ENCODE data around the gene PANX2.

Gene PANX2

DNA sequence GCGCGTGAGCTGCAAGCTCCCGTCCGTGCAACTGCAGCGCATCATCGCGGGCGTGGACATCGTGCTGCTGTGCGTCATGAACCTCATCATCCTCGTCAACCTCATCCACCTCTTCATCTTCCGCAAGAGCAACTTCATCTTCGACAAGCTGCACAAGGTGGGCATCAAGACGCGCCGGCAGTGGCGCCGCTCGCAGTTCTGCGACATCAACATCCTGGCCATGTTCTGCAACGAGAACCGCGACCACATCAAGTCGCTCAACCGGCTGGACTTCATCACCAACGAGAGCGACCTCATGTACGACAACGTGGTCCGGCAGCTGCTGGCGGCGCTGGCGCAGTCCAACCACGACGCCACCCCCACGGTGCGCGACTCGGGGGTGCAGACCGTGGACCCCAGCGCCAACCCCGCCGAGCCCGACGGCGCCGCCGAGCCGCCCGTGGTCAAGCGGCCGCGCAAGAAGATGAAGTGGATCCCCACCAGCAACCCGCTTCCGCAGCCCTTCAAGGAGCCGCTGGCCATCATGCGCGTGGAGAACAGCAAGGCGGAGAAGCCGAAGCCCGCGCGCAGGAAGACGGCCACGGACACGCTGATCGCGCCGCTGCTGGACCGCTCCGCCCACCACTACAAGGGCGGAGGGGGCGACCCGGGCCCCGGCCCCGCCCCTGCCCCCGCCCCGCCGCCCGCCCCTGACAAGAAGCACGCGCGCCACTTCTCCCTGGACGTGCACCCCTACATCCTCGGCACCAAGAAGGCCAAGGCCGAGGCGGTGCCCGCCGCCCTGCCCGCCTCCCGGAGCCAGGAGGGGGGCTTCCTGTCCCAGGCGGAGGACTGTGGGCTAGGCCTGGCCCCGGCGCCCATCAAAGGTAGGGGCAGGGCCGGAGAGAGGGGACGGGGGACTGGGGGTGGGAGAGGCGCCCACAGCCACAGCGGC, 7.3 kb downstream of the PANX2 start:
- Histone ChIP-seq H3K4me3 (ENCODE audit: low read depth in 1 of 2, low read length in 2 of 2) (no peak overlapping the region), H3K27ac (ENCODE audit: low read depth, low read length) (no peak overlapping the region), H3K9me3 (ENCODE audit: control insufficient read depth in 1 of 2, low read length in 2 of 2) (no peaks in the 10 kb centered on the region), H3K9ac (ENCODE audit: low read depth in 1 of 2, low read length in 2 of 2) (no peak overlapping the region), H3K4me1 (ENCODE audit: control insufficient read depth in 1 of 2, insufficient read depth in 2 of 2, low read length in 2 of 2) (peaks cover 4 to 6% of the 10 kb centered on the region in 2 donors), H3K27me3 (ENCODE audit: control insufficient read depth in 1 of 2, insufficient read depth in 2 of 2, low read length in 2 of 2) (peaks cover 0 to 7% of the 10 kb centered on the region in 2 donors), H3K36me3 (ENCODE audit: control insufficient read depth in 1 of 2, insufficient read depth in 2 of 2, low read length in 2 of 2) (no peaks in the 10 kb centered on the region)

DNA sequence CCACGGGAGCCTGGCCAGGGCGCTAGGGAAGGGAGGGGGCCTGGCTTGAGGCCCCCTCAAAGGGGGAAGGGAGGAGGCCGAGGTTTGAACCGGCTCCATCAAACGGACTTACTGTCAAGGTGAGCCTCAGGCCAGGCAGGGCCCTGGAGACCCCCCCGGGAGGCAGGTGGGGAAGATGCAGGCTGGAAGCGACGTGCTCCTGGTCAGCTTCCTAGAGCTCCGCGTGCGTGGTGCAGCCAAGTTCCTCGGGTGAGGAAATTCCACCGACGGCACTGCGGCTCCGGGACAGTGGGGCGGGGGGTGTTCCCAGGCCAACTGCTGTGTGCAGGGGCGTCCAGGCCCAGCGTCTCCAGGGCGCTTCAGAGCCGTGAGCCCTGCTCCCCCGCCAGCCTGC, 7.9 kb downstream of the PANX2 start:
- Histone ChIP-seq H3K4me3 (ENCODE audit: low read depth in 1 of 2, low read length in 2 of 2) (no peak overlapping the region), H3K9ac (ENCODE audit: low read depth in 1 of 2, low read length in 2 of 2) (no peak overlapping the region), H3K27me3 (ENCODE audit: control insufficient read depth in 1 of 2, insufficient read depth in 2 of 2, low read length in 2 of 2) (peaks cover 0 to 7% of the 10 kb centered on the region in 2 donors), H3K4me1 (ENCODE audit: control insufficient read depth in 1 of 2, insufficient read depth in 2 of 2, low read length in 2 of 2) (peaks cover 4 to 6% of the 10 kb centered on the region in 2 donors), H3K9me3 (ENCODE audit: control insufficient read depth in 1 of 2, low read length in 2 of 2) (no peaks in the 10 kb centered on the region), H3K36me3 (ENCODE audit: control insufficient read depth in 1 of 2, insufficient read depth in 2 of 2, low read length in 2 of 2) (no peaks in the 10 kb centered on the region), H3K27ac (ENCODE audit: low read depth, low read length) (no peak overlapping the region)

DNA sequence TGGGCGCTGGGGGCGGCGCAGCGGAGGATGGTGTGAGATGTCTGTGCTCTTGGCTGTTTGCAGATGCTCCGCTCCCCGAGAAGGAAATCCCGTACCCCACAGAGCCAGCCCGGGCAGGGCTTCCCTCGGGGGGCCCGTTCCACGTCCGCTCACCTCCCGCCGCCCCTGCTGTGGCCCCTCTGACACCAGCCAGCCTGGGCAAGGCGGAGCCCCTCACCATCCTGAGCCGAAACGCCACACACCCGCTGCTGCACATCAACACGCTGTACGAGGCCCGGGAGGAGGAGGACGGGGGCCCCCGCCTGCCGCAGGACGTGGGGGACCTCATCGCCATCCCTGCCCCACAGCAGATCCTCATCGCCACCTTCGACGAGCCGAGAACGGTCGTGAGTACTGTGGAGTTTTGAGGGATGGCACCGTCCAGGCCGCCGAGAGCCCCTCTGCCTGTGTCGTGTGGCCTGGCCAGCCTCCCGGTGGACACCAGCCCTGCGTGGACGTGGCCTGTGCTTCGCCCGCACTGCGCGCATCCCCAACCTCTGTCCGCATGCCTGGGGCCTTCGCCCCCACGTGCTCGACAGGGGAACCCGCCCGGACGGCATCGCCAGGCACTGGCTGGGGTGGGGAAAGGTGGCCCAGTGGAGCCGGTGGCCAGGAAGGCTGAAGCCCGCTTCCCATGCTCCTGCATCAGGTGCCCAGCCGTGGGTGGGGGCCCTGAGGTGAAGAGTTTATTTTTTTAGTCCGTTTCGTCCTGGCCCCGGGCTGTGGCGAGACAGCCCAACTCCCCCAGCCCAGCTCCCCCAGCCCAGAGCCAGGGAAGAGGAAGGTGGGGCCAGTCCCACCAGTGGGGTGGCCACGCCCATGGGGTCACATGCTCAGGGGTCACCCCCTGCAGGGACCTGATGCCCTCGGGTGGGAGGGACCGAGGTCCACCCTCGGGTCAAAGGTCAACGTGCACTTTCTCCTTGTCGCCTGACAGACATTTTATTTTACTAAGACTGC, 8.6 kb downstream of the PANX2 start:
- no peaks in the 10 kb centered on the region for H3K36me3 ChIP-seq (ENCODE audit: control insufficient read depth in 1 of 2, insufficient read depth in 2 of 2, low read length in 2 of 2)
- H3K4me3 ChIP-seq (ENCODE audit: low read depth in 1 of 2, low read length in 2 of 2) = no peak overlapping the region
- peaks cover 0 to 7% of the 10 kb centered on the region in 2 donors for H3K27me3 ChIP-seq (ENCODE audit: control insufficient read depth in 1 of 2, insufficient read depth in 2 of 2, low read length in 2 of 2)

DNA sequence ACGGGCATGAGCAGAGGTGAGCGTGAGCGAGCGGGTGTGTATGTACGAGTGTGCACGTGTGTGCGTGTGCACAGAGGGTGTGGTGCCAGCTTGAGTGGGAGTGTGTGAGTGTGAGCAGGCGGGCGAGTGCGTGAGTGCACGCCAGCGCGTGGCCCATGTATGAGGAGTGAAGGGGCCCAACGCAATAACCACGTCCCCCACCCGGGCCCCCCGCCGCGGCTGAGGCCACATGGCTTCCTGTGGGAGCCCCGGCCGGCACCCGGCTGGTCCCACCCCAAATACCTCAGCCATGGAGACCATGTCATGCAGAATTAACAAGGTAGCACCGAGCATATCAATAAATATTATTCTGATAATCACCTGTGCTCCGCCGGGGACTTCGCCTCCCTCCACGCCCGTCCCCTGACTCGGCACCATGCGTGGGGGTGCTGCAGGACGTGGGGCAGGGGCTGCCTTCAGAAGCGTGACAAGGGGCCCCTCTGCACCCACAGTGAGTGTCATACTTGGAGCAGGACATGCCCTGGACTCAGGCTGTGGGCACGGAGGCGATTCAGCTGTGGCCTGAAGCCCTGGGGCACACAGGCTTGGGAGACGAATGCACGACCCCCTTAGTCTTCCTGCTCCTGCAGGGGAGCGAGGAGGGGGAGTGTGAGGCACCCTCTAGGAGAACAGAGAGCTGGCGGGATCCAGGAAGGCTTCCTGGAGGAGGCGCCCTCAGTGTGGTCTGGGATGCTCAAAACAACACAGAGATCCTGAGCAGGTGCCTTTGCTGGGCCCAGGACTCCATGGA, 9.6 kb downstream of the PANX2 start:
- H3K9ac ChIP-seq (ENCODE audit: low read depth in 1 of 2, low read length in 2 of 2) = no peak overlapping the region
- no peaks in the 10 kb centered on the region for H3K36me3 ChIP-seq (ENCODE audit: control insufficient read depth in 1 of 2, insufficient read depth in 2 of 2, low read length in 2 of 2)
- no peak overlapping the region for H3K4me3 ChIP-seq (ENCODE audit: low read depth in 1 of 2, low read length in 2 of 2)
- peaks cover 6 to 16% of the 10 kb centered on the region in 2 donors for H3K4me1 ChIP-seq (ENCODE audit: control insufficient read depth in 1 of 2, insufficient read depth in 2 of 2, low read length in 2 of 2)
- H3K27me3 ChIP-seq (ENCODE audit: control insufficient read depth in 1 of 2, insufficient read depth in 2 of 2, low read length in 2 of 2) = peaks cover 0 to 7% of the 10 kb centered on the region in 2 donors
- H3K27ac ChIP-seq (ENCODE audit: low read depth, low read length) = no peak overlapping the region
- no peaks in the 10 kb centered on the region for H3K9me3 ChIP-seq (ENCODE audit: control insufficient read depth in 1 of 2, low read length in 2 of 2)

More for the DNA sequence above, 8.6 kb downstream of the PANX2 start:
- Histone ChIP-seq H3K27ac (ENCODE audit: low read depth, low read length) (no peak overlapping the region), H3K4me1 (ENCODE audit: control insufficient read depth in 1 of 2, insufficient read depth in 2 of 2, low read length in 2 of 2) (peaks cover 4 to 10% of the 10 kb centered on the region in 2 donors), H3K9me3 (ENCODE audit: control insufficient read depth in 1 of 2, low read length in 2 of 2) (no peaks in the 10 kb centered on the region), H3K9ac (ENCODE audit: low read depth in 1 of 2, low read length in 2 of 2) (no peak overlapping the region)

DNA sequence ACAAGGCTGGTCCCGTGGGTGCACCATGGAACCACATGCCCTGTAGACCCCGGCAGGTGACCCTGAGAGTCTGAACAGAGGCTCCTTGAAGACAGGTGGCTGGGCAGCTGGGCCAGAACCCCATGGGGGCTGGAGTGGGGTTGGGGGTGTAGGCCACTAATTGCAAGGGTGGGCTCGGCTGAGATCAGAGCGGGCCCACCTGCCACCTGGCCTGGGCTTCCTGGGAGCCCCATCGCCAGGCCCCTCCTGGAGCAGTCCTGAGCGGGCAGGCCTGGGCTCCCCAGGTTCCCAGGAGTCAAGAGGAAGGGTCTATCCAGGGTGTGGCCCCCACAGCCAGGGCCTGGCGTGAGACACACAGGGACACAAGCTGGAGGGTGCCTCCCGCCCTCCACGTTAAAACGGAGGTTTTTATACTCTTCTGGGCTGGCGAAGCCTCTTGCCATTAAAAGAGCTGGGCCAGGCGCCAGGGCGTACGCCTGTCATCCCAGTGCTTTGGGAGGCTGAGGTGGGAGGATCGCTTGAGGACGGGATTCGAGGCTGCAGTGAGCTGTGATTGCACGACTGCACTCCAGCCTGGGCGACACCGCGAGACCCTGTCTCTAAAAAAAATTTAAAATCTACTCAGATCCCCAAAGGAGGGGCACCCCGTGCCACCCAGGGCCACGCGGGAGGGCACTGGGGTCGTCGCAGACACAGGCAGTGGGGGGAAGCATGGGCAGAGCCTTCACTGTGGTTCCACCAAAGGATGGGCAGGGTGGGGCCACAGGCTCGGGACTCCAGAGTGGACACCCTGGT, 10.4 kb downstream of the PANX2 start:
- Histone ChIP-seq H3K36me3 (ENCODE audit: control insufficient read depth in 1 of 2, insufficient read depth in 2 of 2, low read length in 2 of 2) (no peaks in the 10 kb centered on the region), H3K27me3 (ENCODE audit: control insufficient read depth in 1 of 2, insufficient read depth in 2 of 2, low read length in 2 of 2) (peaks cover 0 to 7% of the 10 kb centered on the region in 2 donors), H3K4me3 (ENCODE audit: low read depth in 1 of 2, low read length in 2 of 2) (no peak overlapping the region), H3K9ac (ENCODE audit: low read depth in 1 of 2, low read length in 2 of 2) (no peak overlapping the region), H3K4me1 (ENCODE audit: control insufficient read depth in 1 of 2, insufficient read depth in 2 of 2, low read length in 2 of 2) (peaks cover 9 to 20% of the 10 kb centered on the region in 2 donors), H3K27ac (ENCODE audit: low read depth, low read length) (no peak overlapping the region), H3K9me3 (ENCODE audit: control insufficient read depth in 1 of 2, low read length in 2 of 2) (no peaks in the 10 kb centered on the region)

DNA sequence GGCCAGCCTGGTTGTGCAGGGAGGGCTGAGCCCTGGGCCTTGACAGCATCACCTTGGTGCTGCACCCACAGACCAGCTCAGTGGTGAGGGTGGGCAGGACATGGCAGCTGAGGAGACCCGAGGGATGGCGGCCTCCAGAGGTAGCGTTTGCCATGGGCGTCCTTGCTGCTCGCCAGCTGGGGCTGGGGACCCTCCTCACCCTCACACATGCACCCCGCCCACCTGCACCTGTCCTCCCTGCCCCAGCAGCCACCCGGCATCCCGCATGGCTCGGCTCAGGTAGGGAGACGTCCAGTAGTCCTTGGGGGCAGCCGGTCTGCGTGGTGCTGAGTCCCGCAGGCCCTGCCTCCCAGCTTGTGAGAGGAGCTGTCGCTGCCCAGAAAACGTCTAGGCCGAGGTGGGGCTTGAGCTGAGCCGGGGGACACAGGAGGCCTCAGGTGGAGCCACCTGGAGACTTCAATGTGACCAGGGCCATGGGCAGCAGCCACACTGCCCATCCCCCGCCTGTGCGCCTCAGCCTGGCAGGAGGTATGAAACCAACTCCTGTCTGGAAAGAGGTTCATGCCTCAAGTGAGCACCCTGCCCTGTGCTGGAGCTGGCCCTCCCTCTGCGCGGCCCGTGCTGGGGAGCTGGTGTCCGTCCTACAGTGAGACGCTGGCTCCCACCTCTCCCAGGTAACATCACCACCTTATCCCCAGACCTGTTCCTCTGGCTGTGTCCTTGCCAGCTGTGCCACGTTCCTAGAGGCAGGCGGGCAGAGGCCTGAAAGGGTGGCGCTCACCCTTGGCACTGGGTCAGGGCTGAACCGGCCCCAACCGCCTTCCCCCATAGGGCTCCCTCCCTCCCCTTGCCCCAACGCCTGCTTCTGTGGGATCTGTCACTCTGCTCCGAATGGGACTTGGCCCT, 11.9 kb downstream of the PANX2 start:
- H3K36me3 ChIP-seq (ENCODE audit: control insufficient read depth in 1 of 2, insufficient read depth in 2 of 2, low read length in 2 of 2) = no peaks in the 10 kb centered on the region
- H3K4me3 ChIP-seq (ENCODE audit: low read depth in 1 of 2, low read length in 2 of 2) = no peak overlapping the region
- no peaks in the 10 kb centered on the region for H3K9me3 ChIP-seq (ENCODE audit: control insufficient read depth in 1 of 2, low read length in 2 of 2)
- peaks cover 17 to 30% of the 10 kb centered on the region in 2 donors for H3K4me1 ChIP-seq (ENCODE audit: control insufficient read depth in 1 of 2, insufficient read depth in 2 of 2, low read length in 2 of 2)
- no peak overlapping the region for H3K27ac ChIP-seq (ENCODE audit: low read depth, low read length)
- H3K9ac ChIP-seq (ENCODE audit: low read depth in 1 of 2, low read length in 2 of 2) = no peak overlapping the region
- peaks cover 0 to 7% of the 10 kb centered on the region in 2 donors for H3K27me3 ChIP-seq (ENCODE audit: control insufficient read depth in 1 of 2, insufficient read depth in 2 of 2, low read length in 2 of 2)

DNA sequence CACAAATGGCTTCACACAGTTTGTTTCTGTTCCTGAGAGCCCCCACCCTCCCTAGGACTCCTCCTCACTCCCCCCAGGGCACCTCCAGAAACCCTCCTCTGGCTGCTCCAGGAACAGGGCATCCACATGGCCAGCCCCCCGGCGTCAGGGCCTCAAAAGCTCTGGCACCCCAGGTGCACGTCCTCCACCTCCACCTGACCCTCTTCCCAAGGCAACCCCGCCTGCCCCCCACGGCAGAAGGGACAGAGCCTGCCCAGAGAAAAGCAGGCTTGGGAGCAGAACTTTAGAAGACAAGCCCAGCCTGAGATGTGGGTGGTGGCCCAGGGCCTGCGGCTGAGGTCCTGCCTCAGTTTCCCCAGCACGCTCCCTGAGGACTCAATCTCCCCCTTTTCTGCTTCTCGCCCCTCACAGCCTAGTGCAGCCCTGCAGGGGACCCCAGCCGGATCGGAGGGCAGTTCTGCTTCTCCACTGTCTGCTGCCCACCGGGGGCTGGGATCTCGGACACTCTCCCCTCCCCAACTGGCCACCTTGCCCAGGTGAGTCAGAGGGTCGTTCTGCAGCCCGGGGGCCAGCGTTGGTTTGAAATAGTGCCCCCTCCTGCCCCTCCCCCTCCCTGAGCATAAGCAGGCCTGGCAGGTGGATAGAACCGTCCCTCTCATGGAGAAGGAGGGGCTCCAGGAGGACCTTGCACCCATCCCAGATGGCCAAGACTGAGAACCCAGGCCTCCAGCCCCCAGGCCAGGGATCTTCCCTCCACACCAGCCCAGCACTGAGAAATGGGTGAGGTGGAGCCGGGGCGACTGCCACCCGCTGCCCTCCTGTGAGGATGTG, 12.8 kb downstream of the PANX2 start:
- no peaks in the 10 kb centered on the region for H3K9me3 ChIP-seq (ENCODE audit: control insufficient read depth in 1 of 2, low read length in 2 of 2)
- peaks cover 0 to 7% of the 10 kb centered on the region in 2 donors for H3K27me3 ChIP-seq (ENCODE audit: control insufficient read depth in 1 of 2, insufficient read depth in 2 of 2, low read length in 2 of 2)
- no peak overlapping the region for H3K27ac ChIP-seq (ENCODE audit: low read depth, low read length)
- no peak overlapping the region for H3K4me3 ChIP-seq (ENCODE audit: low read depth in 1 of 2, low read length in 2 of 2)
- no peaks in the 10 kb centered on the region for H3K36me3 ChIP-seq (ENCODE audit: control insufficient read depth in 1 of 2, insufficient read depth in 2 of 2, low read length in 2 of 2)
- H3K9ac ChIP-seq (ENCODE audit: low read depth in 1 of 2, low read length in 2 of 2) = no peak overlapping the region
- H3K4me1 ChIP-seq (ENCODE audit: control insufficient read depth in 1 of 2, insufficient read depth in 2 of 2, low read length in 2 of 2) = peaks cover 19 to 32% of the 10 kb centered on the region in 2 donors
